T47D (cell line): Measurements from ENCODE around the gene BABAM2.

Source experiments
- DNase-seq, 2 experiments: peaks; one replicate each; pipeline versions ENCODE4 v3.0.0 to v3.0.0-alpha.2; 2011 to 2012; ENCODE audit warnings: low read depth in 1 of 2, low spot score in 1 of 2
- JUND ChIP-seq: IDR thresholded peaks from 2 replicates; pipeline ENCODE4 v1.6.1; 2012; ENCODE audit warnings: low read depth
- in situ Hi-C: cut with HindIII; loops from 2 replicates; pipeline ENCODE4 v1.10.0; 2016; ENCODE audit warnings: low sequenced_read_pairs, low pct_unique_long_range_greater_than_20kb

Gene BABAM2

GRCh38 chr2:28346587-28346986 lies 456.1 kb downstream of the BABAM2 start:
- in situ Hi-C loops, result no loop called here

GRCh38 chr2:28347193-28347592 lies 456.7 kb downstream of the BABAM2 start:
- in situ Hi-C loops, result no loop called here
- no peak for DNase-seq
- no peak for TF ChIP-seq JUND

More at GRCh38 chr2:28346587-28346986, 456.1 kb downstream of the BABAM2 start:
- no peak for TF ChIP-seq JUND
- DNase-seq, result peak in 1 of 2 experiments; percentile 35

GRCh38 chr2:28347596-28347995 lies 457.1 kb downstream of the BABAM2 start:
- TF ChIP-seq JUND, result no peak
- in situ Hi-C loops, result no loop called here
- DNase-seq, result no peak

GRCh38 chr2:28348149-28348567 lies 457.6 kb downstream of the BABAM2 start:
- no peak for DNase-seq
- no peak for TF ChIP-seq JUND
- in situ Hi-C loops, result no loop called here

DNA sequence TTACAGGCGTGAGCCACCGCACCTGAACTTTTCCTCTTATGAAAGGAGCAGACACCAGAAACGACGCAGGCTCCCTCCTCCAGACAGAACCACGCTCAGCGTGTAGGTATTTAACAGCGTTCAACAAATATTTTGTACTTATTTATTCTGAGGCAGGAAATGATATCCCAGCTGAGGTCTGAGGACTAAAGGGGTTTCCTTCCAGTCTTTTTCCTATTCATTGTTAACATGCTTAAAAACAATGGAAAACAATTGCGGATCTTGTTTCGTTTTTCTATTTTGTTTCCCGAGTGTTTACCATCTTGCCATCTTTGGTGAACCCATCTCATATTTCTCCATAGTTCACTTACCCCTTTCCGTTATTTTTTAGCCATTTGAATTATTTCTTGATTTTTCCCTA lies 458.4 kb downstream of the BABAM2 start:
- in situ Hi-C loops, result no loop called here
- TF ChIP-seq JUND, result no peak

GRCh38 chr2:28349546-28350165 lies 459.1 kb downstream of the BABAM2 start:
- DNase-seq, result no peak
- TF ChIP-seq JUND, result no peak
- in situ Hi-C loops, result no loop called here

More for the DNA sequence above, 458.4 kb downstream of the BABAM2 start:
- no peak for DNase-seq

GRCh38 chr2:28350196-28350595 lies 459.7 kb downstream of the BABAM2 start:
- TF ChIP-seq JUND, result no peak
- DNase-seq, result no peak
- in situ Hi-C loops, result no loop called here

GRCh38 chr2:28350791-28351285 lies 460.3 kb downstream of the BABAM2 start:
- TF ChIP-seq JUND, result no peak
- DNase-seq, result no peak
- in situ Hi-C loops, result no loop called here

DNA sequence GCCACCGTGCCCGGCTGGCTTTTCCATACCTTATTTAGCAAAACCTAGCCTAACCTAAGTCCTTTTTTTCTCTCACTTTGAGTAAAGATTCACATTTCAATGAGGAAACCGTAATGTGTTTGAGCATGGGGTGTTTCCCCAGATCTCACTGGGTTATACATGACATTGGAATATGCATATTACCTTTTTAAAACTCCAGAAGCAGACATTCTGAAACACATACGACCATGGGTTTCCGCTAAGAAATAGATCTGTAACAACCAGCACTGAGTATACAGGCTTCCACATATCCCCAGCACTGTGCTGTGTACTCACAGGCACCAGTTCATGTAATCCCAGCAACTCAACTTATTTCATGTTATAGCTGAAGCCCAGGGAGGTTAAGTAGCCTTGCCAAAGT lies 461.1 kb downstream of the BABAM2 start:
- DNase-seq, result no peak
- in situ Hi-C loops, result no loop called here
- no peak for TF ChIP-seq JUND

- in situ Hi-C loops, result no loop called here
- no peak for DNase-seq
- TF ChIP-seq JUND, result no peak
Observed at GRCh38 chr2:28352104-28352503, 461.6 kb downstream of the BABAM2 start.

DNA sequence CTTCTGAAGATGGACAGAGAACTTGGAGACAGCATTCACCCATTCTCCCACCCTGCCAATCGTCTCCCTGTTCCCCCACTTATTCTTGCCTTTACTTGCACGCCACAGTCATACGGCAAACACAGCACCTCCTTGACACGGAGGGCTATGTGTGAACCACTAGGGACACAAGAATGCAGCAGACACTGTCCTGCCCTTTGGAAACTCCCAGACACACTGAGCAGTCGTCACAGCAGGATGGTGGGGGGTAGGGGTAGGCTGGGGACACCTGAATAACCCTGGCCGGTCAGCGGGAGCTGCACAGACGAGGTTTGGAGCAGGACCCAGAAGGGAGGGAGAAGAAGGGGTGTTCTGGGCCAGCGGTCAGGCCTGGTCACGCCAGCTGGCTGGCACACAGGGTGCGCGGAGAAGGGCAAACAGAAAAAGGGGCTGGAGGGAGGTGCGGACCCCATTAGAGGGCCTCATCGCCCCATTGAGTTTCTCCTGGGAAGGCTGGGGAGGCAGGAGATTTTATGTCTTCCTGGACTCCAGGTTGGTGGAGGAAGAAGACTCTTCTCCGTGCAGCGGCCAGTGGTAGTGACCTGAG lies 462.2 kb downstream of the BABAM2 start:
- no peak for DNase-seq
- no peak for TF ChIP-seq JUND
- in situ Hi-C loops, result no loop called here

DNA sequence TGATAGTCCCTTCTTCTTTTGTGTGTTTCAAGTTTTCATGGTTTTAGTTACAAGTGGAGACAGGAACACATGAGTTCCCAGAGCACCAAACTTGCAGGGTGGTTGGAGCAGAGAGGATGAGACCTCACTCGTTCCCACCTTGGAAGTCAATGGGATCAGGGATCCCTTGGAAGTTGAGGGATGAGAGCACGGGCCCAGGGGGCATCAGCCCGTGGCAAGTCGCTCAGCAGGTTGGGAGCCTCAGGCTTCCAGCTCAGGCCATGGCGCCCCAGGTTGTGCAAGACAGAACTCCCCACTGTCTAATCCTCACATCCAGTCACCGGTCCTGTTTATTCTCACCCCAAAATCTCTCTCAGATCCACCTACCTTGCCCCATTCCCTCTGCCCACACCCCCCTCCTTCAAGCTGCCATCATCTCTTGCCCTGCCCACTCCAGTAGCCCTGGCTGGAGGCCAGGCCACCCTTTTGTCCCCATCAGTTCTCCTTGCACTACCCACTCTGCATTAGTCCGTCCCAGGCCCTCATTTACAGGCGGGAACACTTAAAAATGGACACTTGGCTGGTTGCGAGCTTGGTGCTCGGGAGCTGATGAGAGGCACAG lies 464.5 kb downstream of the BABAM2 start:
- DNase-seq, result no peak

DNA sequence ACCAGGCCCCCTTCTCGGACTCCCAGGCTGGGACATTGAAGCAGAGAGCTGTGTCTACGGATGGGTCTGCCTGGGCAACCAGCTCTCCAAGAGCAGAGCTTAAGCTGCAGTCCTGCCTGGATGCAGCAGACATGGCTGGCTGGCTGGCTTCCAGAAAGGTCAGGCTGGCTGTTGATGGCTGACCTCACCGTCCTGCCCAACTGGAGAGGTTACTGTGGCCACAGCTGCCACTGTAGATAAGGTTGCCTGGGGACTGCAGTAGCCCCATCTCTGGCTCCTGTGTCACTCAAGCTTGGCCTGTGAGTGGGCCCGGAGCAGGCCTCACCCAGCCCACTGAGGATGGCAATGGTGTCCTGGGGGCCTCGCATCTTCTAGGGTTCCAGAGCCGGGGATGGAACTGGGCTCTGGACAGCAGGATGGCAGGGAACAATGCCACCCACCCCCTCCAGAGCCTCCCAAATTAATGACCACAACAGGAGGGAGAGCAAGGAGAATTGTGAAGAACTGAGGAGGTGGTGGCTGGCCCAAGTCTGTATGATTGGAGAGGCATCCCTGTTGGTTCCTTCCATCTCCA lies 465.1 kb downstream of the BABAM2 start:
- no peak for DNase-seq
- no peak for TF ChIP-seq JUND
- in situ Hi-C loops, result no loop called here

More for the DNA sequence above, 464.5 kb downstream of the BABAM2 start:
- in situ Hi-C loops, result no loop called here
- TF ChIP-seq JUND, result no peak
